ENCODE measurements around the gene FAM171A1. TPM values are rescaled to one million over a fixed set of nuclear protein-coding genes. Genes with fewer than 3 reads are reported as not detected.
A peak's percentile ranks its signal among the peaks of the same experiment; 100 is the strongest.
"Not testable (repeated sequence)": the region's sequence is repeated elsewhere in the genome, so short reads cannot be mapped to it uniquely, and the experiment has no call there.

Gene FAM171A1
- total RNA-seq, 1 donor from 2014 or later: 113 TPM

GRCh38 chr10:15211464-15211979, 159.6 kb downstream of the FAM171A1 start:
- Mint-ChIP-seq H3K27me3 (ENCODE audit: unreplicated experiment) (peaks cover 18% of the 10 kb centered on the region), H3K36me3 (ENCODE audit: low read depth, unreplicated experiment) (peaks cover 34% of the 10 kb centered on the region), H3K4me1 (ENCODE audit: unreplicated experiment) (peaks cover 2% of the 10 kb centered on the region), H3K27ac (ENCODE audit: unreplicated experiment) (no peak overlapping the region), H3K9me3 (ENCODE audit: unreplicated experiment) (no peaks in the 10 kb centered on the region), H3K4me3 (ENCODE audit: unreplicated experiment) (no peak overlapping the region)
- no peak for TF ChIP-seq CTCF (IDR thresholded peaks at IDR 0.05; ENCODE audit: unreplicated experiment)
- no peak for DNase-seq (ENCODE audit: low spot score)

- TF ChIP-seq CTCF (IDR thresholded peaks at IDR 0.05; ENCODE audit: unreplicated experiment): no peak
- peaks cover 13% of the 10 kb centered on the region for H3K27me3 Mint-ChIP-seq (ENCODE audit: unreplicated experiment)
- H3K27ac Mint-ChIP-seq (ENCODE audit: unreplicated experiment): no peak overlapping the region
- no peaks in the 10 kb centered on the region for H3K9me3 Mint-ChIP-seq (ENCODE audit: unreplicated experiment)
- peaks cover 29% of the 10 kb centered on the region for H3K36me3 Mint-ChIP-seq (ENCODE audit: low read depth, unreplicated experiment)
- DNase-seq (ENCODE audit: low spot score): no peak
- no peak overlapping the region for H3K4me3 Mint-ChIP-seq (ENCODE audit: unreplicated experiment)
- peaks cover 2% of the 10 kb centered on the region for H3K4me1 Mint-ChIP-seq (ENCODE audit: unreplicated experiment)
Measured at GRCh38 chr10:15210521-15210920, 160.6 kb downstream of the FAM171A1 start.

- peaks cover 15% of the 10 kb centered on the region for H3K27me3 Mint-ChIP-seq (ENCODE audit: unreplicated experiment)
- no peak overlapping the region for H3K4me3 Mint-ChIP-seq (ENCODE audit: unreplicated experiment)
- peaks cover 27% of the 10 kb centered on the region for H3K36me3 Mint-ChIP-seq (ENCODE audit: low read depth, unreplicated experiment)
- peak; percentile 94 for TF ChIP-seq CTCF (IDR thresholded peaks at IDR 0.05; ENCODE audit: unreplicated experiment)
- peaks cover 2% of the 10 kb centered on the region for H3K4me1 Mint-ChIP-seq (ENCODE audit: unreplicated experiment)
- DNase-seq (ENCODE audit: low spot score): peak; percentile 85
- H3K27ac Mint-ChIP-seq (ENCODE audit: unreplicated experiment): no peak overlapping the region
- H3K9me3 Mint-ChIP-seq (ENCODE audit: unreplicated experiment): no peaks in the 10 kb centered on the region
Measured at GRCh38 chr10:15209827-15210509, 161.1 kb downstream of the FAM171A1 start.

GRCh38 chr10:15208221-15208620, 162.9 kb downstream of the FAM171A1 start:
- Mint-ChIP-seq H3K4me3 (ENCODE audit: unreplicated experiment) (no peak overlapping the region), H3K27ac (ENCODE audit: unreplicated experiment) (no peak overlapping the region), H3K9me3 (ENCODE audit: unreplicated experiment) (no peaks in the 10 kb centered on the region), H3K27me3 (ENCODE audit: unreplicated experiment) (peaks cover 12% of the 10 kb centered on the region), H3K36me3 (ENCODE audit: low read depth, unreplicated experiment) (peaks cover 16% of the 10 kb centered on the region), H3K4me1 (ENCODE audit: unreplicated experiment) (peaks cover 2% of the 10 kb centered on the region)
- no peak for DNase-seq (ENCODE audit: low spot score)
- no peak for TF ChIP-seq CTCF (IDR thresholded peaks at IDR 0.05; ENCODE audit: unreplicated experiment)

- H3K9me3 Mint-ChIP-seq (ENCODE audit: unreplicated experiment); DNase-seq (ENCODE audit: low spot score); H3K27ac Mint-ChIP-seq (ENCODE audit: unreplicated experiment); H3K4me3 Mint-ChIP-seq (ENCODE audit: unreplicated experiment); H3K4me1 Mint-ChIP-seq (ENCODE audit: unreplicated experiment): not testable (repeated sequence)
- Mint-ChIP-seq H3K36me3 (ENCODE audit: low read depth, unreplicated experiment) (peaks cover 12% of the 10 kb centered on the region), H3K27me3 (ENCODE audit: unreplicated experiment) (peaks cover 11% of the 10 kb centered on the region)
Measured at GRCh38 chr10:15207410-15207809, 163.7 kb downstream of the FAM171A1 start.

Measured in endothelial cell (in vitro differentiated cells).